ENCODE data around the gene TENM4.

TENM4 gene

DNA sequence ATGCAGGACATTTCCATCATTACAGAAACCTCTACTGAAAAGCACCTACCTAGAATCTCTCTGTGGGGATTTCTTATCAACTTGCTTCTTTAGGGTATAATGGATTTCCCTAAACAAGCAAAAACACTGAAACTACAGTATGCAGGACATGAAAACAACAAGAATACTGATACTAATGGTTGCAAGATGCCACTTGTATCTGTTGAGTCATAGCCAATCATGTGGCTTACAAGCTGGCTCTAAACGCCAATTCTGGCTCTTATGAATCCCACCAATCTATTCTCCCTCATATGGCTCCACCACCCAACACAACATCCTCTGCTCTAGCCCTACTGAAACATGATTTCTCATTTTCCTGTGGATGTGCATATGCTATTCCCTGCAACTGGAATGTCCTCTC, 22.6 kb downstream of the TENM4 start:
- DNase-seq (ENCODE audit: low read depth) = no peak

DNA sequence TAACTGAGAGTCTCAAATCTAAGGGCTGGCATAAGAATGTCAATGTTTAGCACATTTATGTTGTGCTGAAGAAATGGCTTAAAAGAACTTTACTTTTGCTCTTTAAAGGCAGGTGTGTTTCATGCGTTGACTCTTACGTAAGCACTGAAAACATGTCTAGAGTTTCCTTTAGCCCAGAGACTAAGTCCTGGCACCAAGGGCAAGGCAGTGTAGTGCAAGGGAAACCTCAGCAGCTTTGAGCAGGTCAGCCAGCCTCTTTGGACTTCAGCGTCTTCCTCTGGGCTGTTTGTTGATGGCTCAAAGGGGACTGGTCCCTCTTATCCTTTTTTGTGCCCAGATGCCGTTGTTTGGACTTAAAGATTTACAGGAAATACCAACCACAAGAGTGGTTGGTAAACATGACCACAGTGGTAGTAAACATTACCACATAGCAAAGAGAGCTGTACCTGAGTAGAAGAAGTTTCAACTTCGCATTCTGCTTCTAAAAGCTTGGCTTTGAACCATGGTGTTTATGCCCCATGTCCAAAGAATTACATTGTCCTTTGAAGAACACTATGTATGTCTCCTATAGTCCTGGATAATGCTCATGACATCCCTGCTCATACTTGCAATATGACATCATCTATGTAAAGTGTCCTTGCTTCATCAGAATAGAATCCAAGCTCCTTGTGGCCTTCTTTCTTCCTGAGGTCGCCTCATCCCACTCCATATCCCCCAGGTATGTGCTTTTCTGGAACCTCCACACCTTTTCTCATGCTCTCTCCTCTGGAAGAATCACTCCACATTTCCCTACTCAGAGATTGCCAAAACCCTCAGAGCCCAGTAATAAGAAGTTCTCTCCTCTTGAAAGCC, 23.5 kb downstream of the TENM4 start:
- DNase-seq (ENCODE audit: low read depth) = no peak

DNA sequence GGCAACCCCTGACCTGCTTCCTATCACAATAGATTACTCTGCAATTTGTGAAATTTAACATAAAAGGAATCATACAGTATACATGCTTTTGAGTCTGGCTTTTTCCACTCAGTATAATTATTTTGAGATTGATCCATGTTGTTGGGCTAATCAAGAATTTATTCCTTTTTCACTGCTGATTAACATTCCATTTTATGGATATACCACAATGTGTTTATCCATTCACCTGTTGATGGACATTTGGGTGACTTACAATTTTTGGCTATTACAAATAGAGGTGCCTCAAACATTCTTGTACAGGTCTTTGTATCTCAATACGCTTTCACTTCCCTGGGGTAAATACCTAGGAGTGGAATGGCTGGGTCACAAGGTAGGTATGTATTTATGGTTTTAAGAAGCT, 24.9 kb downstream of the TENM4 start:
- DNase-seq (ENCODE audit: low read depth) = no peak

DNA sequence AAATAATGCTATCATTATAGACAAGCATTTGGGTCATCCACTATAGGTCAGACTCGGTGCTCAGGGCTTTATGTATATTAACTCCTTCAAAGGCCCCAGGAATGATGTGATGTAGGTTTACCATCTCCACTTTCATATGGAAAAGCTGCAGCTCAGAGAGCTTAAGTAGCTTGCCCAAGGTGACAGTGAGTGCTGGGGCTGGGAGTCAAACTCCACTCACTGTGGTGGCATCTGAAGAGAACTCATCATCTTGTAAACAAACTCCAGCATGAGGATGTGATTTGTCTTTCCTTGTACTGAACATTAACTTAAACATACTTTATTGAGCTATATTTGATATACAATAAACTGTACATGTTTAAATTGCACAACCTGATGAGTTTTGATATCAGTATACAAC, 25.4 kb downstream of the TENM4 start:
- no peak for DNase-seq (ENCODE audit: low read depth)

DNA sequence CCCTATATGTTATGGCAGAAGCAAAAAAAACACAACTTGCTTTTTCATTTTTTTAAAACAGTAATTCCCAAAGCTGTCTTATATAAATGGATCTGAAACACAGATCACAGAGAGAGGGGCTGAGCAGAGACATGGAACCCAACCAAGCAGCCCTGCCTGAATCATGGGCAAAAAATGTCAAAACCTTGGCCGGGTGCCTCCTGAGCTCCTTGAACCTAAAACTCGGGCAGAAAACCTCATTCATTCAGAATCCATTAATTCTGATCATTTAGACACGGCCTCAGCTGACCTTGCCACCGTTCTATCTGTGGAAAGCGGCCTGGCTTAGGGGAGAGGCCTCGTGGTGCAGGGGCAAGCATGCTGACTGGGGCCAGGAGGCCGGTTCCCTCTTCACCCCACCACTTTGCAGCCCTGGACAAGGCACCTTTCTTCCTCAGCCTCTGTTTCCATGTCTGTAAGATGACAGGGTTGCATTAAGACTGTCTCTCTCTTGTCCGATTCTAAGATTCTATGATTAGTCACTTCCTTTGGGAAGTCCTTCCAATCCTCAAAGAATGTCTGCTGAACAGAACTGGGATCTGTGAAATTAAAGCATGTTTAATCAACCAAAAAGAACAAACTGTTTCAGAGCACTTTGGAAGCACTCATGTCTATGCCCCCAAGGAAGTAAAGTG, 26.0 kb downstream of the TENM4 start:
- DNase-seq (ENCODE audit: low read depth) = peak; percentile 80

DNA sequence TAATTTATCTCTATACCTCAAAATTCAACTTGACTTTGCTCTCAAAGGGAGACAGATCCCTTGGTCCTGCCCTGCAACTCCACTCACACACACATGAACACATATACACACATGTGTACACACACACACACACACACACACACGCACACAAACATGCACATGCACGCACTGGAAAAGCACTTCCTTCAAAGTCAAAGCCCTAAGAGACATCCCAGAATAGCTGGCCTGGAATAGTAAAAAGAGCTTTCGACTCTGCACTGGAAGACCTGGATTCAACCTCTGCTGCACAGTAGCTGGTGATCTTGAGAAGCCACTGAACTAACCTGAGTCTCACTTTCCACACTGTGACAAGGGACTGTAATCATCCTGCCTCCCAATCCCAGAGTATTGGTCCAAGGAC, 26.8 kb downstream of the TENM4 start:
- DNase-seq (ENCODE audit: low read depth) = no peak

DNA sequence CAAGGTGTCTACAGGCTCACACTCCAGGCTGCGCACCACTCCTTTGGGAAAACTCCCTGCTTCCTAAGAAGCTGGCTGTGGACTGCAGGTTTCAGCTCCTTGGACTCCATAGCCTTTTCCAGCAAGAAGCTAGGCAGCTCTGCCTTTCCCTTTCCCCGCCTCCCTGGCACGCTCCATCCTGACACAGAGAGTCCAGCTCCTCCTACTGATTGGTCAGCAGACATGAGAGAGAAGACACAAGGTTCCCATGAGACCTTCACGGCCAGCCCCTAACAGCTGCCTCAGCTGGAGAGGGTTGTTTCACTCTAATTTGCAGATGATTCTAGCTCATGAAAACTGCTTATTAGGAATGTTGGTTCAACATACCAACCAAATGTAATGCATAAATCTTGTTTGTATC, 27.6 kb downstream of the TENM4 start:
- DNase-seq (ENCODE audit: low read depth) = peak; percentile 92

DNA sequence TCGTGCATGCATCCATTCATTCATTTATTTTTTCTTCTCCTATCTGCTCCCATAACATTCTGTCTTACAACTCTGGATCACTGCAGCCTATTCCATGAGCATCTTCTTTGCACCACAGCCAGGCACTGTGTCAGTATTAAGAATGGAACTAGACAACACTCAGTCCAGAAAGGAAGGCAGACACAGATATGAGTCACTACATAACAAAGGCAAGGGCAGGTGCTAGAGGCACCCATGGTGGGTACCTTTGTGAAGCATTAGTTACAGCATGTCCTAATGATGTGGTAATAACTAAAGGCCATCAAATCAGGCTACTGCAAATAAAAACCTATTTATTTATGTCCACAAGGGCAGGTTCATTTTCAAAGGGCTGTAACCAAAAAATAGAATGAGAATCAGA, 28.1 kb downstream of the TENM4 start:
- DNase-seq (ENCODE audit: low read depth) = peak; percentile 27

DNA sequence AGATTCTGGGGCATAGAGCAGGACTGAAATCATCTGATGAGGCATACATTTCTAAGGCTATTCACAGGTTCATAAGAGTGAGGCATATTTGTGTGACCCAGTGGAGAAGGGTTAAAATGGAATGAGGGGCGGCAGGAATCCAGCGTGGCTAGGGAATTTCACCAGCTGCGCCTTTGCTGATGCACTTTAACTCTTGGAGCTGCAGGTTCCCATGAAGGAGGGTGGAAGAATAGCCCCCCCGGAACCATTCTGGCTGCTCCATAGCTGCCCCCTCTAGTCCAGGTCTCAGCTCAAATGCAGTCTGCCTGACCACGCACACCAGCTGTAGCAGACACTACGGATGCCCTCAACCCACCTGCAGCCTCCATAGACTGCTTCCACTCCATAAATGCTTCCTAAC, 31.5 kb downstream of the TENM4 start:
- no peak for DNase-seq (ENCODE audit: low read depth)

DNA sequence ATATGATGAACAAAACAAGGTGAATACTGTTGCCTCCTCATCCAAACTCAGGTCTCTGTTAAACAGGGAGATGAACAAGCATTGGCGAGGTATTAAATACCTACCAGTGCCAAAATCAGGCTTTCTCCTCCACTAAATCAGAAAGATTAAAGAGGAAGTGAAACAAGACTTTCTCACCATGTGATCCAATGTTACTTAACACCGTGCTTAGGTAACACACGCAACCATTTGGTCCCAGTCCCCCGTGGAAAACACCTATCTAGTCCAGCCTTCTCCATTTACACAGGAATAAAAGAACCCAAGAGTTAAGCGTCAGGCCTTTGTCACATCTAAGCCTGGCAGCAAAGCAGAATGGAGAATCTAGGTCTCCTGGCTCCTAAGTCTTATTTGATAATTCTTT, 34.5 kb downstream of the TENM4 start:
- DNase-seq (ENCODE audit: low read depth) = no peak

DNA sequence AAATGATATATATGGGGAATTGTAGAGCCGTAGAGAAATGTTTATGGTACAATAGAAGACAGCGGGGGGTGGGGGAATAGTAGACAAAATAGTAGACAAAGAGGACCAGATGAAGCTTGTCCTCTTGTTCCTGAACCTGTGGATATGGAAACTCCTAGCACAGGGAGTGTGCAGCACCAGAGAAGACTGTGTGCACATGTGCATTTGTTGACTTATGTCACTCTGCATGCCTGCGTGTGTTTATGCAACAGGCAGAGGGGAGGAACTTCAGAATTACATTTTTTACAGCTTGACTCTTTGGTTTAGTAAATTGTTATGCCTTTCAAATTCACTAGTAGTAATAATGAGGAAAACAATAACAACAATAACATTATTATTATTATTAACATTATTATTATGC, 36.0 kb downstream of the TENM4 start:
- no peak for DNase-seq (ENCODE audit: low read depth)

DNA sequence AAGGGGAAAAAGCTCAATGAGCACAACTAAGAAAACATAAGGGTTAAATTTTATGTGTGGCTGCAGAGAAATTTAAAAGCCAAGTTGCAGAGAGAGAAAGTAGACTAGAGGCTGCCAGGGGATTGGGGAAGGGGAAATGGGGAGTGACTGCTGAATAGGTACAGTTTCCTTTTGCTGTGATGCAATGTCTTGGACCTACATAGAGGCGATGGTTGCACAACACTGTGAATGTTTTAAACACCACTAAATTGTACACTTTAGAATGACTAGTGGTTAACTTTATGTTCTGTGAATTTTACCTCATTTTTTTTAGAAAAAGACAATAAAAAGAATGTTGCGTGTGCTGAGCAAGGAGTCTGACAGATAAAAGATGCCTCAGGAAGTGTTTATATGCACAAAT, 36.5 kb downstream of the TENM4 start:
- peak; percentile 87 for DNase-seq (ENCODE audit: low read depth)

DNA sequence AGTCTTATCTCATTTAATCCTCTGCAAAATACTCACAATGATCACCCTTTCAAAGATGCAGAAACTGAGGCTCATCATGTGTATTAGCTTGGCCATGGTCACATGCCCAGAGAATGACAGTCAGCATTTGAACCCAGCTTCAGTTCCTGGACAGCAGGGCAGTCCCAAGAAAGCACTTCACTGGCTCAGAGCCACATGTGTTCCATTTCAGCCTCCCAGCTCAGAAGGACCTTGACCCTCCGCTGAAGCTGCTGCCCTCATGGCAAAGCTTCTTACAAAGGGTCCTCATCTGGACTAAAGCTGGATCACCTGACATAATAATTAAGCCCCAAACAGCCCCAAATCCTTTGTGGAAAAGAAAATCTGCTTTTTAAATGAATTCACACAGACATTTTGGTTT, 37.0 kb downstream of the TENM4 start:
- DNase-seq (ENCODE audit: low read depth) = no peak

DNA sequence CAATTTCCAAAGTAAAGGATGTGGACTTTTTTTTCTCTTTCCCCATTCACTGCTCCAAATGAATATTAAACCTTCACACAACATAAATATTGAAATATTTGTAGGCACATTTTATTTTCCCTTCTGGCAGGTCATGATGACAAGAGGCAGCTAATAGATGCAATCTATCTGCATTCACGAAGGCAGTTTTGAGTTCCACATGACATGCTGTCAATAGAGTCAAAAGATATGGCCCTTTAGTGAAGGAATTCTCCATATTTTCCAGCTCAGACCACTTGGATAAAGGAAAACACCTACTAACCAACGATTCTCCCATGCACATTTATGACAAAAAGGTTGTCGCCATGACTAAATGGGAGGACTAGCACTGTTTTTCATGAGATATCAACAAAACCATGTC, 37.9 kb downstream of the TENM4 start:
- no peak for DNase-seq (ENCODE audit: low read depth)

DNA sequence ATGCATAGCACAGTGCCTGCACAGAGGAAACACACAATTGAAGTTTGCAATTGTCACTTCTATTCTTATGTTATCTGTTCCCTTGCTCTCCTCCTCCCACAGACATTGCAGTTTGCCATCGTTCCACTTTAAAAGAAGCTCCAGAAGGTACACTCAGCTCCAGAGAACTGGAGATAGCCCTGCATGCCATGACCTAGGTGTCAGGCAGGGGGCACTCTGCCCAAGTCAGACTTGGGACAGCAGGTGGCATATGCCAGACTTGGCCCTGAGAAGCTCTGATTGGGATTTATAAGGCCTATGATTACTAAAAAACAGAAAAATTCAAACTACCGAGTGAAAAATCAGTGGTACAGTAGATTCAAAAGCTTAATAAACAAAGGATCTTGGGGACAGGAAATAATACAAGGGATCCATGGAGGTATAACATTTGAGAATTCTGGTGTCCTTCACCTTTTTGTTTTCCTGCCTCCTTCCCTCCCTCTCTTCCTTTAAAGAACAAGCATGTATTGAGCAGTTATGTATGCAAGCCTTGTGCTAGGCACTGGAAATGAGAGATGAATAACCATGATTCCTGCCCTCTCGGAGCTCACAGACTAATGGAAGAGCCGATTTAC, 40.0 kb downstream of the TENM4 start:
- DNase-seq (ENCODE audit: low read depth) = peak; percentile 42

DNA sequence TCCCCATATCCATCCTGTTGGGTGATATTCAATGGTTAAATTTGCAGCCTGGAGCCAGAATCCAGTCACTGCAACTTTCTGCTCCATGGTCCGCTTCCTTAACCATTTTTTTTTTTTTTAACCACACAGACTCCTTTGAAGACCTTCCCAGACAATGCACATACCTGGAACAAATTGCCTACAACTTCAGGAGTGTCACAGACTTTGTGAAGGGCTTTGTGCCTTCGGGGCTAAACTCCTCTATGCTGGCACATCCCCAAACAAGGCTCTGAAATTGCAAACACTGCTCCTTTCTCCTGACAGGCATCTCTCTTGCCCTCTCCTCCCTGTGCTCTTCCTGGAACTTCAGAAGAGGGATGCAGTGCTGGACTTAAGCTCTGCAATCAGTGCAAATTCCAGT, 40.6 kb downstream of the TENM4 start:
- DNase-seq (ENCODE audit: low read depth) = no peak

DNA sequence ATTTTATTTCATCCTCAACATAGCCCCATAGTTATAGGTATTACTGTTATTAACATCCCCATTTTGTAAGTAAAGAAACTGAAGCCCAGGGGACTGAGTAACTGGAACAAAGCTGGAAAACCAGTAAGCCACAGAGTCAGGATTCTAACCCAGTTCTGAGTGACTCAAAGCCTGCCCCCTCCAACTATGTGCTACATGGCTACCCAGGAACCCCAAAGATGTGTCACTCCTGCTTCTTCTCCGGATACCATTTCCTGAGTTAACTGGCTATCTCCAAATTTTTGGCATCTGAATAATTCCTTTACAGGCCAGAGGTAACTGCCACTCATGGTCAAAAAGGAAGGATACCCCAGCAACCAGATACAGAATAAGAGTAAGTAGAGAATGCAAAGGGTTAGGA, 43.6 kb downstream of the TENM4 start:
- peak; percentile 33 for DNase-seq (ENCODE audit: low read depth)

DNA sequence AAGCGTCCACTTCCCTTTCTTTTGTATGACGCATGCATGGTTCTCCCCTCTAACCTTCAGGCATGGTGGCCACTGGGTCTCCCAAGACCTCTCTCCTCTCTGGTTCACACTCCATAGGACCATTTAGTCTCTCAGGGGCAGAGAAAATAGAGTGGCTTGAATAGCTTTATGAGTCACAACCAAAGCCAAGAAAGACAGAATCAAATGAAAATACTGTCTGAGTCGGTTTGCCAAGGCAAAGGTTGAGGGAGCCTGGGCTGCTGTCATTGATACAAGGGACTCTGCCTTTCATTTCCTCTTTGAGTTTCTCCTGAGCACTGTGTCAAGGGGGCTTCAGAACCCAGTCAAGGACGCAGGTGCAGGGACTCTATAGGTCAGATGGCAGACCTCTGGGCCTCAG, 44.2 kb downstream of the TENM4 start:
- DNase-seq (ENCODE audit: low read depth) = no peak

DNA sequence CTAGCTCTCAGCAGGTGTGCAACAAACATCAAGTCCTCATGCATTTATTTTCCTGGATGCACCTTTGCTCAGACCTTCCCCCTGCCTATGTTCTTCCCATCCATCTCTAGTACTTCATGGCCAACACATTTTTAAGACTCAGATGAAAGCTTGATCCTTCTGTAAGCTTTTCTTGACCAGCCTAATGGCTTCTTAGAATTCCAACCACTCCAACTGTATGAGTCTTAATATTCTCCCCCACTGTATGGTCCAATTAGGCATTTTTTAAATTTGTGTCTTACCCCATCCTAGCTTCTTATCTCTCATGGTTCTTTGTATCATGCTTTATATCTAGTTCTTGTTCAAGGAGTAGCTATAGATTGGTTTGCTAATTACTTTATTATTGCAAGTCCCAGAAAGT, 44.8 kb downstream of the TENM4 start:
- peak; percentile 60 for DNase-seq (ENCODE audit: low read depth)

DNA sequence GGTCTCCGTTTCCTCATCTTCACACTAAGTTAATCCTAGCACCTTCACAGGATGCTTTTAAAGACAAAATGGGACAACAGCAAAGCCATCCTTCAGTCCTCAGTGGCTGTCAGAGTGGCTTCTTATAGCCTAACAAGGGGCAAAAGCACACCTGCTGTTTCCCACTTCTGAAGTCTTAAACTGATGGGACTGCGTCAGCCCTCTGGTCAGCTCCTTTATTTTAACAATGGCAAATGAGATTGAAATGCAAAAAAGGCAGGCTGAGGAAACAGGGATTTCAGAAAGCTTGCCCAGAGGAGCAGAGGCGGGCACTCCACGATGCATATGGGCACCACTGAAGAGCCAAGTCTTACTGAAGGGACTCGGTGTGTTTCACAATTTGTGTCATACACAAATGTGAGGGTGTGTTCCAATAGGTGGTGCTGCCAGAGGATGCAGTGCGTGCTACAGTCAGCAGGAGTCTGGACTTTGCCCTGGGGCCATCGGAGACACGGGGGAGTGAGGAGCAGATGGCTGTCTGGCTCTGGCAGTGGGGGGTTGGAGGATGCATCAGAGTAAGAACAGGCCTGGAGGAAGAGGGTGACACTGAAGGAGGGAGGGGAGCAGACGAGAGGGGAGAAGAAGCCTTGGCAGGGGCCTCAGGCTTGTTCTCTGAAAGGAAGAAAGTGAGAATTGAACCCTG, 47.3 kb downstream of the TENM4 start:
- peak; percentile 25 for DNase-seq (ENCODE audit: low read depth)

DNA sequence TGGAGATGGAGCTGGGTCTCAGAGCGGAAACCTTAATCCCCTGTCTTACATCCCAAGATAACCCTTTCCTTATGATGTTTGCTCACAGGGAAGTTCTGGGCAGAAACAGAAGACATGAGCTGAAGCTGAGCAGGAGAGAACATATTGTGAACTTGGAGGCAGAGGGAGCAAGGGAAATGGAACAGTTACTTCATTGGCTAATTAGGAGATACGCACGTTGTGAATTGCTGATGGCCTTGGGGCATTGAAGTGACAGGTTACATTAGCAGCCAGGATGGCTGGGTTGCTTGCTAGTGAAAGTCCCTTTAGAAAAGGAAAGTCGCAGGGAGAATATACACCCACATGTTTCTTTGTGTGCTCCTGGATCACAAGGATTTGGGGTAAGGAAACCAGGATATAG, 48.7 kb downstream of the TENM4 start:
- DNase-seq (ENCODE audit: low read depth) = peak; percentile 38

DNA sequence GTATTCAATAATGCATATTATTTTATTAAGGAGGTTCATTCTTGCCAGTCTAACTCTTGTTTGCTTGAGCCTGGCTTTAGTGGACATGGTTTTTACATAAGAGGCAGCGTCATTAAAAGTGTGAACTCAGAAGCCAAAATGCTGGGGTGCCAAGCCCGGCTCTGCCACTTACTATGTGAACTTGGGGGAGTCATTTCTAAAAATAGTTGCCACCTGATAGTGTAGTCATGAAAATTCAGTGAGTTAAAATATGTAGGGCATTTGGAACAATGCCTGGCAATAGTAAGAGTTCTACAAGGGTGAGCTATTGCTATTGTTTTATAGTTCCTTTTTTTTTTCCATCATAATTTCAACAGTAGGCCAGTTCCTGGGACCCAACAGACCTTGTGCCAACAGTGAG, 49.9 kb downstream of the TENM4 start:
- no peak for DNase-seq (ENCODE audit: low read depth)

DNA sequence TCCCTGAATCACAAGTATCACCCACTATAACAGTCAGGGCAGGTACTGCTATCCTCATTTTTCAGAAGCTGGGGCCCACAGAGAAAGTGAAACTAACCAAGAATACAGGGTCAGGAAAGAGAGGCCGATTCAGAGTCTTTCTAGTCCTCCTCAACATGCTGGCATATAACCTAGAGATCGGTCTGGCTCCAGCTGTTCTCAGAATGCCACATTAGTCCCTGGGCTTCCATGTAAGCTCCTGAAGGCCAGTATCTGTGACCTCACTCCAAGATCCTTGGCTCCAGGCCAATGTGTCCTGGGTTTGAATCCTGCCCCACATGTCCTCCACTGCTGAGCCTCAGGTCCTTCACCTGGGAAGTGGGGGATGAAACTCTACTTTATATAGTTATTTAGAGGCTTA, 50.4 kb downstream of the TENM4 start:
- DNase-seq (ENCODE audit: low read depth) = no peak

All from amniotic epithelial cell (primary cell).